Measurements from ENCODE around the gene ZHX3. TPM values are rescaled to one million over a fixed set of nuclear protein-coding genes. Genes with fewer than 3 reads are reported as not detected.

Gene ZHX3
- 4.0 to 9.0 TPM (median 5.7 TPM) in 5 replicates for total RNA-seq (2022; extraction: Qiagen RNA extraction; ENCODE audit: low read depth)

GRCh38 chr20:41317546-41318270 lies at the start of gene ZHX3:
Gene ZHX3 (minus strand): TSS chr20:41317731. CDS start chr20:41204916, 112,815 bp downstream.

GRCh38 chr20:41366546-41367392 lies 49.2 kb upstream of the ZHX3 start, which contains the start of gene EMILIN3:
Gene EMILIN3 (minus strand): TSS chr20:41366818. CDS start chr20:41366634, 184 bp downstream.

GRCh38 chr20:41340327-41341055 lies 23.0 kb upstream of the ZHX3 start, which contains the start of gene LPIN3:
Gene LPIN3 (plus strand): TSS chr20:41340821. CDS start chr20:41345804, 4,983 bp downstream.

GRCh38 chr20:41136680-41137613 lies 180.6 kb downstream of the ZHX3 start, which contains the start of gene PLCG1:
Gene PLCG1 (plus strand): TSS chr20:41137543. CDS start chr20:41137642, 99 bp downstream.

Other genes starting within 250 kb of the ZHX3 start
- gene PLCG1, start 180.2 kb downstream of the ZHX3 start, total RNA-seq (2022; extraction: Qiagen RNA extraction; ENCODE audit: low read depth): 34.5 to 40.9 TPM (median 36.0 TPM) in 5 replicates
- 7.6 to 12.4 TPM (median 9.9 TPM) in 5 replicates for gene LPIN3, start 23.1 kb upstream of the ZHX3 start, total RNA-seq (2022; extraction: Qiagen RNA extraction; ENCODE audit: low read depth)
- 0.25 to 0.54 TPM (median 0.43 TPM) in 5 replicates for gene EMILIN3, start 49.1 kb upstream of the ZHX3 start, total RNA-seq (2022; extraction: Qiagen RNA extraction; ENCODE audit: low read depth)